Measurements from ENCODE around the gene PRKG1.

Gene PRKG1

GRCh38 chr10:52316500-52316899 lies 1242.2 kb downstream of the PRKG1 start:
- Histone ChIP-seq H3K4me3 (ENCODE audit: low read length) (peak overlapping the region; percentile 94), H3K27me3 (replicated peaks; ENCODE audit: control insufficient read depth, insufficient read depth, low read length) (no peaks in the 10 kb centered on the region)

DNA sequence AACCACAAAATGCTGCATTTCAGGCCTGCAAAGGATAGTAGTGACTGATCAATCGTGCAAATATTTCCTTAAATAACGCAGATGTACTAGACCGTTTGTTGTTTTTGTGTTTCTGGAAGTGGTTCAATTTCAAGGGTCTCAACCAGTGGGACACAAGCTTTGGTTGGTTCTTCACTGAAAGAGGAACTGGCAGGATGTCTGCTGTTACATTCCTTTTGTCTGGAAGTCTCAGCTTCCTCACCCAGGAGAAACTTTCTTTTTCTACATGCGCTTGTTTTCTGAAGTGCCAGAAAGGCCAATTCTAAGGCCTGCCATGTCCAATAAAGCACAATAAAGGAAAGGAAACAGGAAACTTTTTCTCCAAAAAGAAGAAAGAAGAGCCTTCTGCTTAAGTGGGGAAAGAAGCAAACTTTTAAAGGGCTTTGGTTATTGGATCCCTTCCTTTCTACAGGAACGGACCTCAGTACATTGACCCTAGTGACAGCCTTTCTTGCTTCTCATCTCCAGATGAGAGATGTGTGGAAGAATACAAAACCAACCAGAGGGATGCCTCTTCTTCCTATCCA lies 1243.9 kb downstream of the PRKG1 start:
- H3K4me1 ChIP-seq (ENCODE audit: control insufficient read depth, insufficient read depth, low read length) = peaks cover 9% of the 10 kb centered on the region
- DNase-seq (ENCODE audit: low read depth) = peak; percentile 61
- peaks cover 19% of the 10 kb centered on the region for H3K36me3 ChIP-seq (ENCODE audit: control insufficient read depth, insufficient read depth, low read length, severe bottlenecking)
- no peaks in the 10 kb centered on the region for H3K27me3 ChIP-seq (replicated peaks; ENCODE audit: control insufficient read depth, insufficient read depth, low read length)
- no peaks in the 10 kb centered on the region for H3K9me3 ChIP-seq (ENCODE audit: control insufficient read depth, low read length)
- peak overlapping the region; percentile 96 for H3K9ac ChIP-seq (ENCODE audit: low read length)
- peak overlapping the region; percentile 94 for H3K4me3 ChIP-seq (ENCODE audit: low read length)

More at GRCh38 chr10:52316500-52316899, 1242.2 kb downstream of the PRKG1 start:
- peaks cover 19% of the 10 kb centered on the region for H3K36me3 ChIP-seq (ENCODE audit: control insufficient read depth, insufficient read depth, low read length, severe bottlenecking)
- peaks cover 14% of the 10 kb centered on the region for H3K4me1 ChIP-seq (ENCODE audit: control insufficient read depth, insufficient read depth, low read length)
- no peak for DNase-seq (ENCODE audit: low read depth)
- H3K9me3 ChIP-seq (ENCODE audit: control insufficient read depth, low read length) = no peaks in the 10 kb centered on the region
- peak overlapping the region; percentile 96 for H3K9ac ChIP-seq (ENCODE audit: low read length)

DNA sequence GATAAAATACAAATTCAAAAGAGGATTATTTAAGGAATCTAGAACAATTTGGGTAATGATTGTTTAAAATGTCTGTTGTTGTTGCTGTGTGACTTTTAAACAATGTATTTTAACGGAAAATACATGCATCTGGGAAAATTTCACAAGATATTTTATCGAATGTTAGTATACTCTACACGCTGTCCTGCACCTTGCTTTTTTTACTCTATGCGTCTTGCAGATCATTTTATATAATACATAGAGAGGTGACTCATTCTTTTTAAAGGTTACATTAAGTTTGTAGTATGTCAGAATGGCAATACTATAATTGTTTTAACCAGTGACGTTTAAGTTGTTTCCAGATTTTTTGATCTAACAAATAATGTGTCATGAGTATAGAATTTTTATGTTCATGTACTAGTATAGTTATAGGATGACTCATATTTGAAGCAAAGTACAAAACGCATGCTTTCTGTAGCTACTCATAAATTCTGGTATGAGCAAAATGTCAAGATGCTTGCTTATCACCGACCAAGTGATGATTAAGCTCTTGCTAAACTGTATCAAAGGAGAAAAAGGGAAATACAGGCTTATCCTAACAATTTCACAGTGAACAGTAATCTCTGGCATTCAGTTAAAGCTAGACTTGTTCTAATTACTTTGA lies 1244.7 kb downstream of the PRKG1 start:
- Histone ChIP-seq H3K9ac (ENCODE audit: low read length) (peak overlapping the region; percentile 96), H3K4me1 (ENCODE audit: control insufficient read depth, insufficient read depth, low read length) (peaks cover 5% of the 10 kb centered on the region), H3K36me3 (ENCODE audit: control insufficient read depth, insufficient read depth, low read length, severe bottlenecking) (peaks cover 19% of the 10 kb centered on the region), H3K27me3 (replicated peaks; ENCODE audit: control insufficient read depth, insufficient read depth, low read length) (no peaks in the 10 kb centered on the region), H3K4me3 (ENCODE audit: low read length) (peak overlapping the region; percentile 94), H3K9me3 (ENCODE audit: control insufficient read depth, low read length) (no peaks in the 10 kb centered on the region)
- peak; percentile 90 for DNase-seq (ENCODE audit: low read depth)

DNA sequence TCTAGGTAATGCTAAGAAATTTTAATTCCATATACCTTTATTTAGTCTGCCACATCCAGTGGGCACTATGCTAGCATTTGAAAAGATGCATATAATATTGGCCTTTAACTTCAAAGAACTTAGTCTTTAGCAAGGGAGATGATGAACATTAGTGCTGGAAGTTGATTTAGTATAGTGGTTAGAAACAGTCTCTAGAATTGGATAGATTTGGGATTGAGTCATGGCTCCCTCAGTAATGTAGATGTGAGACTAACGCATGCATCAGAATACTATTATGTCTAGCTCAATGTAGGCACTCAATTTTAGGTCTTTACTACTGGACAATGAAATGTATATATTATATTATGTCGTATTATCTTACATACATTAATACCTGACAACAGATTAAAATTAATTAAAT lies 1245.6 kb downstream of the PRKG1 start:
- no peaks in the 10 kb centered on the region for H3K9me3 ChIP-seq (ENCODE audit: control insufficient read depth, low read length)
- no peak for DNase-seq (ENCODE audit: low read depth)
- H3K27me3 ChIP-seq (replicated peaks; ENCODE audit: control insufficient read depth, insufficient read depth, low read length) = no peaks in the 10 kb centered on the region
- peak overlapping the region; percentile 96 for H3K9ac ChIP-seq (ENCODE audit: low read length)
- H3K36me3 ChIP-seq (ENCODE audit: control insufficient read depth, insufficient read depth, low read length, severe bottlenecking) = peaks cover 19% of the 10 kb centered on the region
- H3K4me1 ChIP-seq (ENCODE audit: control insufficient read depth, insufficient read depth, low read length) = peaks cover 5% of the 10 kb centered on the region
- peak overlapping the region; percentile 26 for H3K4me3 ChIP-seq (ENCODE audit: low read length)

- Histone ChIP-seq H3K4me1 (ENCODE audit: control insufficient read depth, insufficient read depth, low read length) (peaks cover 5% of the 10 kb centered on the region), H3K36me3 (ENCODE audit: control insufficient read depth, insufficient read depth, low read length, severe bottlenecking) (peaks cover 2% of the 10 kb centered on the region), H3K9me3 (ENCODE audit: control insufficient read depth, low read length) (no peaks in the 10 kb centered on the region), H3K9ac (ENCODE audit: low read length) (no peak overlapping the region), H3K4me3 (ENCODE audit: low read length) (no peak overlapping the region), H3K27me3 (replicated peaks; ENCODE audit: control insufficient read depth, insufficient read depth, low read length) (no peaks in the 10 kb centered on the region)
- no peak for DNase-seq (ENCODE audit: low read depth)
Observed at GRCh38 chr10:52322323-52322722, 1248.0 kb downstream of the PRKG1 start.

DNA sequence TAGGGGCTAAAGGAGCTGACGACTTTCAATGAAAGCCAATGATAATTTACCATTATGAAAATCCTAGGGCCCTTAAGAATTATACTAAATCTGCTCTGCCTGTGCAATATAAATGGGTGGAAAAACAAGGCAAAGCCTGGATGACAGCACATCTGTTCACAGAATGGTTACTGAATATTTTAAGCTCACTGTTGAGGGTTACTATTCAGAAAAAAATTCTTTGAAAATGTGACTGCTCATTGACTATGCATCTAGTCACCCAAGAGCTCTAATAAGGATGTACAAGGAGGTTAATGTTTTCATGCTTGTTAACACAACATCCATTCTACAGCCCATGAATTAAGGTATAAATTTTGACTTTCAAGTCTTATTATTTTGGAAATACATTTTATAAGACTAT lies 1248.6 kb downstream of the PRKG1 start:
- Histone ChIP-seq H3K9ac (ENCODE audit: low read length) (no peak overlapping the region), H3K9me3 (ENCODE audit: control insufficient read depth, low read length) (no peaks in the 10 kb centered on the region), H3K27me3 (replicated peaks; ENCODE audit: control insufficient read depth, insufficient read depth, low read length) (no peaks in the 10 kb centered on the region), H3K4me3 (ENCODE audit: low read length) (no peak overlapping the region), H3K4me1 (ENCODE audit: control insufficient read depth, insufficient read depth, low read length) (peaks cover 4% of the 10 kb centered on the region), H3K36me3 (ENCODE audit: control insufficient read depth, insufficient read depth, low read length, severe bottlenecking) (no peaks in the 10 kb centered on the region)
- no peak for DNase-seq (ENCODE audit: low read depth)

- H3K27me3 ChIP-seq (replicated peaks; ENCODE audit: control insufficient read depth, insufficient read depth, low read length) = no peaks in the 10 kb centered on the region
- H3K36me3 ChIP-seq (ENCODE audit: control insufficient read depth, insufficient read depth, low read length, severe bottlenecking) = no peaks in the 10 kb centered on the region
- H3K4me1 ChIP-seq (ENCODE audit: control insufficient read depth, insufficient read depth, low read length) = no peaks in the 10 kb centered on the region
- no peak overlapping the region for H3K4me3 ChIP-seq (ENCODE audit: low read length)
- no peak overlapping the region for H3K9ac ChIP-seq (ENCODE audit: low read length)
- no peaks in the 10 kb centered on the region for H3K9me3 ChIP-seq (ENCODE audit: control insufficient read depth, low read length)
- DNase-seq (ENCODE audit: low read depth) = no peak
Observed at GRCh38 chr10:52326382-52326781, 1252.1 kb downstream of the PRKG1 start.

DNA sequence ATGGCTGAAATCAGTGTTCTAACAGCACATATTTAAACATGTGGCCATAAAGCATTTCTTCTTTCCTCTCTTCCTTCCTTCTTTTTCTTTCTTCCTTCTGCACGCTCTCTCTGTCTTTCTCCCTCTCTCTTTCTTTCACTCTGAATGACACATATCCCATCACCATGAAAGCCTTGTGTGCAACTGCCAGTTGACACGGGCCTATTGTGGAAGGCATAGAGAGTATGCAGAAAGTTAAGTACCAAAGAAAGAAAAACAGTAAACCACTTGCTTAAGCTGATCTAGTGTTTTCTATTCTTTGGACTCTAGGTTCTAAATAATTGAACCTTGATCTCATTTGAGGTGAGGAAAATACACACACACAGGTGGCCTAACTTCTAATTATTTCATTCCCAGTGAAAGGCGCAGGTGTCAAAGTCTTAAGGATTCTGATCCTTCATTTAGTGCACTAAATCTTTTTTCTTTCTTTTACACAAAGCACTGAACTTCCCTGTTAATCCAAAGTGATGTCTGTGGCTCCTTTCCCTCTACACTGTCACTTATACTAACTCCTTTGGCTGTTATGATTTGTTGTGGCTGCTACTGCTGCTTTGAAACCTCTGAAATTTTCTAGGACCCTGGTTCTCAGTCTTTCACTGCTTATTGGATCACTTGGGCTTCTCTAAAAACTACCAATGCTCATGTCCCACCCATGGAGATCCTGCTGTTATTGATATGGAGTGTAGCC lies 1257.5 kb downstream of the PRKG1 start:
- no peaks in the 10 kb centered on the region for H3K9me3 ChIP-seq (ENCODE audit: control insufficient read depth, low read length)
- H3K36me3 ChIP-seq (ENCODE audit: control insufficient read depth, insufficient read depth, low read length, severe bottlenecking) = no peaks in the 10 kb centered on the region
- H3K4me1 ChIP-seq (ENCODE audit: control insufficient read depth, insufficient read depth, low read length) = no peaks in the 10 kb centered on the region
- no peaks in the 10 kb centered on the region for H3K27me3 ChIP-seq (replicated peaks; ENCODE audit: control insufficient read depth, insufficient read depth, low read length)
- no peak overlapping the region for H3K9ac ChIP-seq (ENCODE audit: low read length)
- no peak overlapping the region for H3K4me3 ChIP-seq (ENCODE audit: low read length)
- DNase-seq (ENCODE audit: low read depth) = no peak

DNA sequence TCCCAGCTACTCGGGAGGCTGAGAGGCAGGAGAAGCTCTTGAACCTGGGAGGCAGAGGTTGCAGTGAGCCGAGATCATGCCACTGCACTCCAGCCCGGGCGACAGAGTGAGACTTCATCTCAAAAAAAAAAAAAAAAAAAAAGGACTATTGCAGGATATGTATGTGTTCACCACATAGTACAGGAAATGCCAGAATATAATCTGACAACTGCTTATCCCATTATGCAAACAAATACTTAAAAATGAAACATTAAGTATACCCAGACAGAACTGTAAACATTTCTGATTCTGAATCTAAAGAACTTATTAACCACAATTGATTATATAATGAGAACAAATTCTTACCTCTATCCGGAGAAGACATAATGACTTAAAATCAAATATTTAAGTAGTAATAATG lies 1258.5 kb downstream of the PRKG1 start:
- Histone ChIP-seq H3K4me1 (ENCODE audit: control insufficient read depth, insufficient read depth, low read length) (no peaks in the 10 kb centered on the region), H3K9ac (ENCODE audit: low read length) (no peak overlapping the region), H3K9me3 (ENCODE audit: control insufficient read depth, low read length) (no peaks in the 10 kb centered on the region), H3K4me3 (ENCODE audit: low read length) (no peak overlapping the region), H3K36me3 (ENCODE audit: control insufficient read depth, insufficient read depth, low read length, severe bottlenecking) (no peaks in the 10 kb centered on the region), H3K27me3 (replicated peaks; ENCODE audit: control insufficient read depth, insufficient read depth, low read length) (no peaks in the 10 kb centered on the region)
- DNase-seq (ENCODE audit: low read depth) = no peak

- Histone ChIP-seq H3K4me1 (ENCODE audit: control insufficient read depth, insufficient read depth, low read length) (no peaks in the 10 kb centered on the region), H3K4me3 (ENCODE audit: low read length) (no peak overlapping the region), H3K27me3 (replicated peaks; ENCODE audit: control insufficient read depth, insufficient read depth, low read length) (no peaks in the 10 kb centered on the region), H3K9ac (ENCODE audit: low read length) (no peak overlapping the region), H3K36me3 (ENCODE audit: control insufficient read depth, insufficient read depth, low read length, severe bottlenecking) (no peaks in the 10 kb centered on the region), H3K9me3 (ENCODE audit: control insufficient read depth, low read length) (no peaks in the 10 kb centered on the region)
- DNase-seq (ENCODE audit: low read depth) = no peak
Observed at GRCh38 chr10:52334595-52334994, 1260.3 kb downstream of the PRKG1 start.

GRCh38 chr10:52335665-52336064 lies 1261.4 kb downstream of the PRKG1 start:
- H3K4me1 ChIP-seq (ENCODE audit: control insufficient read depth, insufficient read depth, low read length) = no peaks in the 10 kb centered on the region
- no peak for DNase-seq (ENCODE audit: low read depth)
- no peaks in the 10 kb centered on the region for H3K36me3 ChIP-seq (ENCODE audit: control insufficient read depth, insufficient read depth, low read length, severe bottlenecking)
- no peak overlapping the region for H3K4me3 ChIP-seq (ENCODE audit: low read length)
- H3K9me3 ChIP-seq (ENCODE audit: control insufficient read depth, low read length) = no peaks in the 10 kb centered on the region
- H3K9ac ChIP-seq (ENCODE audit: low read length) = no peak overlapping the region
- H3K27me3 ChIP-seq (replicated peaks; ENCODE audit: control insufficient read depth, insufficient read depth, low read length) = no peaks in the 10 kb centered on the region

All from adipocyte (in vitro differentiated cells).